ENCODE results near the gene FKBP4.

DNA sequence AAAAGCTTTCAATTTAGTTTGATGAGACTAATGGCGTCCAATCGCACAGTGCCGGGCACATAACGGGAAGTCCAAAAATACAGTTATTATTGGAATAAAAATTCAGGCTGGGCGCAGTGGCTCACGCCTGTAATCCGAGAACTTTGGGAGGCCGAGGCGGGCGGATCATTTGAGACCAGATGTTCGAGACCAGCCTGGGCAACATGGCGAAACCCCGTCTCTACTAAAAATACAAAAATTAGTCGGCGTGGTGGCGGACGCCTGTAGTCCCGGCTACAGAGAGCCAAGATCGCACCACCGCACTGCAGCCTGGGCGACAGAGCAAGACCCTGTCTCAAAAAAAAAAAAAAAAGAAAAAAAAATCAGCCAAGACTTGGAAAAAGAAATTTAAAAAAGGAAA lies 1.2 kb upstream of the FKBP4 start:
- no peak for TF ChIP-seq POLR2A (IDR thresholded peaks at IDR 0.05)
- TF ChIP-seq, protein P1, sequence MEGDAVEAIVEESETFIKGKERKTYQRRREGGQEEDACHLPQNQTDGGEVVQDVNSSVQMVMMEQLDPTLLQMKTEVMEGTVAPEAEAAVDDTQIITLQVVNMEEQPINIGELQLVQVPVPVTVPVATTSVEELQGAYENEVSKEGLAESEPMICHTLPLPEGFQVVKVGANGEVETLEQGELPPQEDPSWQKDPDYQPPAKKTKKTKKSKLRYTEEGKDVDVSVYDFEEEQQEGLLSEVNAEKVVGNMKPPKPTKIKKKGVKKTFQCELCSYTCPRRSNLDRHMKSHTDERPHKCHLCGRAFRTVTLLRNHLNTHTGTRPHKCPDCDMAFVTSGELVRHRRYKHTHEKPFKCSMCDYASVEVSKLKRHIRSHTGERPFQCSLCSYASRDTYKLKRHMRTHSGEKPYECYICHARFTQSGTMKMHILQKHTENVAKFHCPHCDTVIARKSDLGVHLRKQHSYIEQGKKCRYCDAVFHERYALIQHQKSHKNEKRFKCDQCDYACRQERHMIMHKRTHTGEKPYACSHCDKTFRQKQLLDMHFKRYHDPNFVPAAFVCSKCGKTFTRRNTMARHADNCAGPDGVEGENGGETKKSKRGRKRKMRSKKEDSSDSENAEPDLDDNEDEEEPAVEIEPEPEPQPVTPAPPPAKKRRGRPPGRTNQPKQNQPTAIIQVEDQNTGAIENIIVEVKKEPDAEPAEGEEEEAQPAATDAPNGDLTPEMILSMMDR (IDR thresholded peaks at IDR 0.05): no peak
- TF ChIP-seq POLR2AphosphoS5 (IDR thresholded peaks at IDR 0.05): no peak

Measured in prostate gland (tissue), 2 donors.